PFSK-1 (cell line): Measurements from ENCODE around the gene STEAP1B.

ENCODE experiments used
- FOXP2 ChIP-seq: optimal IDR thresholded peaks from 2 replicates; pipeline ENCODE3; 2011; ENCODE audit warnings: borderline replicate concordance, control low read depth, inconsistent platforms; ENCODE audit not compliant: insufficient read depth; ENCODE audit errors: extremely low read length, extremely low read depth
- POLR2AphosphoS5 ChIP-seq: IDR thresholded peaks from 2 replicates; pipeline ENCODE4 v1.6.1; 2012; ENCODE audit warnings: low read depth, mild to moderate bottlenecking, control low read depth, low read length, moderate library complexity
- REST ChIP-seq, 2 experiments: IDR thresholded peaks; 2 replicates each; pipeline versions ENCODE4 v1.6.1 to v1.8.0; 2011 to 2012; ENCODE audit warnings: low read depth in 2 of 2, low read length in 2 of 2, control low read depth in 1 of 2, inconsistent platforms in 1 of 2, mild to moderate bottlenecking in 1 of 2, moderate library complexity in 1 of 2; ENCODE audit not compliant: insufficient read depth in 1 of 2
- SIN3A ChIP-seq: IDR thresholded peaks from 2 replicates; pipeline ENCODE4 v1.6.1; 2012; ENCODE audit warnings: mild to moderate bottlenecking, low read length, moderate library complexity, borderline replicate concordance; ENCODE audit not compliant: insufficient read depth
- TAF1 ChIP-seq: IDR thresholded peaks from 2 replicates; pipeline ENCODE4 v1.6.1; 2012; ENCODE audit warnings: low read length, control low read depth, borderline replicate concordance; ENCODE audit not compliant: insufficient read depth

The STEAP1B gene

GRCh38 chr7:22435105-22435504 lies 64.9 kb downstream of the STEAP1B start:
- TF ChIP-seq FOXP2 (no peak), REST (IDR thresholded peaks at IDR 0.05; ENCODE audit: insufficient read depth in 1 of 2, low read depth in 2 of 2, low read length in 2 of 2) (no peak), POLR2AphosphoS5 (no peak)

GRCh38 chr7:22433710-22434460 lies 66.1 kb downstream of the STEAP1B start:
- TF ChIP-seq FOXP2 (no peak), TAF1 (no peak), REST (IDR thresholded peaks at IDR 0.05; ENCODE audit: insufficient read depth in 1 of 2, low read depth in 2 of 2, low read length in 2 of 2) (no peak), POLR2AphosphoS5 (no peak), SIN3A (no peak)

- TF ChIP-seq TAF1, result no peak
- no peak for TF ChIP-seq FOXP2
- TF ChIP-seq SIN3A, result no peak
- TF ChIP-seq REST (IDR thresholded peaks at IDR 0.05; ENCODE audit: insufficient read depth in 1 of 2, low read depth in 2 of 2, low read length in 2 of 2), result no peak
- TF ChIP-seq POLR2AphosphoS5, result no peak
Measured at GRCh38 chr7:22432203-22432718, 67.7 kb downstream of the STEAP1B start.

GRCh38 chr7:22430457-22430856 lies 69.5 kb downstream of the STEAP1B start:
- TF ChIP-seq SIN3A (no peak), TAF1 (no peak), POLR2AphosphoS5 (no peak), FOXP2 (no peak), REST (IDR thresholded peaks at IDR 0.05; ENCODE audit: insufficient read depth in 1 of 2, low read depth in 2 of 2, low read length in 2 of 2) (no peak)

- TF ChIP-seq TAF1 (no peak), POLR2AphosphoS5 (no peak), REST (IDR thresholded peaks at IDR 0.05; ENCODE audit: insufficient read depth in 1 of 2, low read depth in 2 of 2, low read length in 2 of 2) (no peak), SIN3A (no peak), FOXP2 (no peak)
Measured at GRCh38 chr7:22429386-22429785, 70.6 kb downstream of the STEAP1B start.
